ENCODE data around the gene SELP. TPM values are rescaled to one million over a fixed set of nuclear protein-coding genes. Genes with fewer than 3 reads are reported as not detected.

The SELP gene
- total and polyA plus RNA-seq, 2 of the 8 experiments (the other 6 are each of a cell fraction or from before 2014, with no cell fraction given): not detected

GRCh38 chr1:169545472-169545871 is 84.5 kb downstream of the SELP start:
- WGBS, 2 experiments (ENCODE audit: extremely low coverage in 1 of 2, insufficient coverage in 1 of 2, insufficient read length in 1 of 2, insufficient replicate concordance in 2 of 2, low coverage in 1 of 2, low lambda C conversion rate in 2 of 2, missing lambda C conversion rate in 1 of 2): 88% methylated on average over 2 of the region's 2 CpGs; no CpG with 5 or more reads in 1 of the 2 experiments
- no peak overlapping the region for H3K4me3 ChIP-seq (ENCODE audit: extremely low read depth in 1 of 4, insufficient read depth in 2 of 4, low read depth in 3 of 4, low read length in 4 of 4)
- H3K4me2 ChIP-seq (ENCODE audit: insufficient read depth in 1 of 2, low read depth in 2 of 2, low read length in 2 of 2): no peak overlapping the region
- no peak overlapping the region for H4K8ac ChIP-seq (ENCODE audit: extremely low read depth, insufficient read depth, low read length)
- H2AFZ ChIP-seq (ENCODE audit: low read length): no peak overlapping the region
- H4K20me1 ChIP-seq (replicated peaks in 1 of 2; ENCODE audit: control insufficient read depth in 1 of 2, insufficient read depth in 2 of 2, low read length in 2 of 2): no peaks in the 10 kb centered on the region
- H3K56ac ChIP-seq (replicated peaks; ENCODE audit: insufficient read length, low read depth, low read length): no peak overlapping the region
- no peaks in the 10 kb centered on the region for H3K27me3 ChIP-seq (replicated peaks in 1 of 4; ENCODE audit: control insufficient read depth in 3 of 4, extremely low read depth in 1 of 4, insufficient read depth in 3 of 4, low read length in 3 of 4)
- H3K27ac ChIP-seq (ENCODE audit: low read depth, low read length): no peak overlapping the region
- H3K9ac ChIP-seq (replicated peaks in 1 of 4; ENCODE audit: extremely low read depth in 1 of 4, low read depth in 3 of 4, low read length in 3 of 4): no peak overlapping the region
- no peaks in the 10 kb centered on the region for H3K23me2 ChIP-seq (ENCODE audit: low read depth, low read length)
- no peak overlapping the region for H2AK5ac ChIP-seq (ENCODE audit: low read depth, low read length)
- H2BK15ac ChIP-seq (ENCODE audit: low read length): no peak overlapping the region
- no peaks in the 10 kb centered on the region for H3K36me3 ChIP-seq (ENCODE audit: control insufficient read depth in 2 of 4, insufficient read depth in 4 of 4, low read length in 3 of 4)
- H2BK120ac ChIP-seq (replicated peaks; ENCODE audit: low read depth, low read length): no peak overlapping the region
- POLR2A ChIA-PET (ENCODE audit: partially characterized antibody): interaction anchor here (1.4 kb wide), 1 partner anchor 59 kb away, joined by 3 read pairs; the partner anchor contains the start of gene SLC19A2
- TF ChIP-seq USF2 (IDR thresholded peaks at IDR 0.05; ENCODE audit: low read length): no peak
- no peak for TF ChIP-seq EGR1 (IDR thresholded peaks at IDR 0.05; ENCODE audit: borderline replicate concordance, low read depth, low read length)
- no peak for TF ChIP-seq E2F6 (IDR thresholded peaks at IDR 0.05)
- TF ChIP-seq KDM5A (IDR thresholded peaks at IDR 0.05; ENCODE audit: low read length): no peak
- TF ChIP-seq CTCF (IDR thresholded peaks at IDR 0.05; ENCODE audit: control extremely low read depth in 1 of 3, insufficient read depth in 1 of 3, low read depth in 1 of 3, low read length in 3 of 3): no peak
- TF ChIP-seq CEBPB (IDR thresholded peaks at IDR 0.05; ENCODE audit: low read depth, low read length): no peak
- TF ChIP-seq TAF7 (optimal IDR thresholded peaks at IDR 0.05; ENCODE audit: borderline replicate concordance, low read depth, low read length): no peak
- no peak for TF ChIP-seq SUZ12 (IDR thresholded peaks at IDR 0.05; ENCODE audit: low read length)
- no peaks in the 10 kb centered on the region for H3K79me2 ChIP-seq (ENCODE audit: control insufficient read depth in 1 of 2, insufficient read depth in 2 of 2, low read length in 2 of 2)
- DNase-seq (ENCODE audit: low read depth in 1 of 2, low spot score in 2 of 2) (no peak), FAIRE-seq (no peak)
- H3K4ac ChIP-seq (replicated peaks; ENCODE audit: insufficient read length, low read depth, low read length): no peak overlapping the region
- no peak overlapping the region for H2BK12ac ChIP-seq (ENCODE audit: low read depth, low read length)
- H3K14ac ChIP-seq (ENCODE audit: insufficient read length): no peak overlapping the region
- no peak overlapping the region for H3K18ac ChIP-seq (ENCODE audit: extremely low read depth, low read length)
- H4K91ac ChIP-seq (replicated peaks; ENCODE audit: insufficient read length, low read length): no peak overlapping the region
- no peak overlapping the region for H3K23ac ChIP-seq (ENCODE audit: insufficient read length)
- no peaks in the 10 kb centered on the region for H3K79me1 ChIP-seq (ENCODE audit: low read depth, low read length)
- no peak overlapping the region for H2BK20ac ChIP-seq (ENCODE audit: low read length)
- H3K4me1 ChIP-seq (replicated peaks in 1 of 4; ENCODE audit: control insufficient read depth in 3 of 4, insufficient read depth in 4 of 4, low read length in 3 of 4): no peaks in the 10 kb centered on the region
- no peak overlapping the region for H4K5ac ChIP-seq (ENCODE audit: insufficient read length, low read depth, low read length)
- H2BK5ac ChIP-seq (ENCODE audit: low read depth, low read length): no peak overlapping the region
- H3K9me3 ChIP-seq (ENCODE audit: insufficient read depth in 2 of 2, low read depth in 1 of 2, low read length in 1 of 2): no peaks in the 10 kb centered on the region
- CTCF ChIA-PET (ENCODE audit: partially characterized antibody): interaction anchor here (0.6 to 5.9 kb wide), 13 partner anchors 10 to 942 kb away, joined by 3 to 37 read pairs (median 6); partner anchors contain the start of gene CCDC181
